GM12878 (cell line): ENCODE data around the gene DDX52. TPM values are rescaled to one million over a fixed set of nuclear protein-coding genes. Genes with fewer than 3 reads are reported as not detected.

Experiments
- ATAC-seq: fragments of 200-7000 bp; cut with Tn5 transposase; 3 replicates; pipeline ENCODE4 v1.9.1; 2020; ENCODE audit warnings: mild to moderate bottlenecking, moderate library complexity
- BruUV-seq: library from RNA; stranded (reverse); fragments of 400-500 nt; replicated peaks from 2 replicates; lab custom pipeline; 2021; lab: Mats Ljungman, UMichigan
- CTCF ChIA-PET: fragments of 300-600 bp; sonication (Branson Sonifier 250); formaldehyde crosslinking; extraction: SDS; loops from one replicate; lab custom pipeline; 2021; ENCODE audit warnings: inconsistent platforms; lab: Yijun Ruan, JAX
- POLR2A ChIA-PET: fragments of 350-600 bp; formaldehyde crosslinking; extraction: SDS; loops from one replicate; lab custom pipeline; 2021; ENCODE audit warnings: inconsistent platforms; lab: Charles Lee
- RAD21 ChIA-PET: fragments of 300-600 bp; sonication (Branson Sonifier 250); formaldehyde crosslinking; loops from one replicate; lab custom pipeline; 2023; ENCODE audit warnings: antibody characterized with exemption; ENCODE audit not compliant: unreplicated experiment; lab: Charles Lee
- SMC1A ChIA-PET: fragments of 300-600 bp; sonication (Branson Sonifier 250); formaldehyde crosslinking; loops from one replicate; lab custom pipeline; 2023; ENCODE audit not compliant: unreplicated experiment, uncharacterized antibody; lab: Charles Lee
- DNase-seq: peaks from one replicate; pipeline ENCODE4 v3.0.0-alpha.2; 2011; ENCODE audit warnings: low read depth, low spot score
- FAIRE-seq: peaks from 3 replicates; lab custom pipeline; 2011; peaks lifted over from hg19 to GRCh38; lab: Jason Lieb, UNC
- H2AFZ ChIP-seq: 2 replicates; pipeline ENCODE4 v1.6.0; 2011; ENCODE audit warnings: low read depth, low read length, control low read depth; ENCODE audit not compliant: control insufficient read depth
- H3K27ac ChIP-seq: 2 replicates; pipeline ENCODE4 v1.5.1; 2011; ENCODE audit warnings: control low read depth; ENCODE audit not compliant: control insufficient read depth, insufficient read depth
- H3K27me3 ChIP-seq, 2 experiments: replicated peaks in 1 of 2; 2 replicates each; pipeline versions ENCODE4 v1.6.0 to v1.6.1; 2011; ENCODE audit warnings: low read length in 1 of 2; ENCODE audit not compliant: control insufficient read depth in 2 of 2, insufficient read depth in 2 of 2
- H3K36me3 ChIP-seq, 2 experiments: 2 replicates each; pipeline ENCODE4 v1.5.1; 2011; ENCODE audit warnings: low read length in 1 of 2; ENCODE audit not compliant: control insufficient read depth in 2 of 2, insufficient read depth in 2 of 2
- H3K4me1 ChIP-seq: 2 replicates; pipeline ENCODE4 v1.6.1; 2011; ENCODE audit warnings: mild to moderate bottlenecking, low read length, moderate library complexity, mixed read lengths; ENCODE audit not compliant: control insufficient read depth, insufficient read depth
- H3K4me2 ChIP-seq: 2 replicates; pipeline ENCODE4 v1.6.0; 2011; ENCODE audit warnings: control low read depth; ENCODE audit not compliant: control insufficient read depth, insufficient read depth
- H3K4me3 ChIP-seq: fragments of 200-600 bp; sonication (generic); 2 replicates; pipeline ENCODE4 v1.5.1; 2016
- H3K79me2 ChIP-seq: 2 replicates; pipeline ENCODE4 v1.6.0; 2011; ENCODE audit warnings: low read length; ENCODE audit not compliant: control insufficient read depth, insufficient read depth
- H3K9ac ChIP-seq: 2 replicates; pipeline ENCODE4 v1.8.0; 2011; ENCODE audit warnings: low read length, control low read depth, mixed read lengths; ENCODE audit not compliant: control insufficient read depth, insufficient read depth
- H3K9me3 ChIP-seq: replicated peaks from 3 replicates; pipeline ENCODE4 v1.5.1; 2011; ENCODE audit warnings: mild to moderate bottlenecking, low read length; ENCODE audit not compliant: control insufficient read depth, insufficient read depth
- H4K20me1 ChIP-seq: 2 replicates; pipeline ENCODE4 v1.6.0; 2011; ENCODE audit not compliant: control insufficient read depth, insufficient read depth
- CBX5 ChIP-seq: sonication (generic); IDR thresholded peaks from 2 replicates; pipeline ENCODE4 v1.6.1; 2016; ENCODE audit warnings: low read depth, moderate library complexity, mild to moderate bottlenecking, inconsistent platforms
- CEBPZ ChIP-seq: fragments of 150-350 bp; IDR thresholded peaks from 2 replicates; pipeline ENCODE4 v1.6.1; 2016; ENCODE audit warnings: low read depth, low read length
- CHD1 ChIP-seq: IDR thresholded peaks from 2 replicates; pipeline ENCODE4 v1.6.1; 2012; ENCODE audit warnings: low read depth, low read length, improper control_type of control experiment
- CREM ChIP-seq: IDR thresholded peaks from 2 replicates; pipeline ENCODE4 v1.6.1; 2014; ENCODE audit warnings: antibody characterized with exemption, low read depth
- HSF1 ChIP-seq: fragments of 150-350 bp; IDR thresholded peaks from 2 replicates; pipeline ENCODE4 v1.6.1; 2014; ENCODE audit warnings: mild to moderate bottlenecking, low read depth, low read length
- MTA2 ChIP-seq: fragments of 450-650 bp; IDR thresholded peaks from 2 replicates; pipeline ENCODE4 v1.6.1; 2016; ENCODE audit warnings: low read depth, mild to moderate bottlenecking, moderate library complexity
- ZNF24 ChIP-seq: fragments of 450-650 bp; IDR thresholded peaks from 2 replicates; pipeline ENCODE4 v1.6.1; 2017; ENCODE audit warnings: antibody characterized with exemption, mild to moderate bottlenecking
- ZZZ3 ChIP-seq: IDR thresholded peaks from 2 replicates; pipeline ENCODE4 v1.6.1; 2011; ENCODE audit warnings: low read depth; ENCODE audit not compliant: control insufficient read depth, insufficient read length
- WGBS: methylation state at CpG from one replicate; pipeline ENCODE4 v1.1.6; 2016; ENCODE audit warnings: low lambda C conversion rate; ENCODE audit not compliant: insufficient replicate concordance, insufficient coverage; ENCODE audit errors: missing lambda C conversion rate; 5-methylcytosine and 5-hydroxymethylcytosine counted together
- in situ Hi-C: fragments of 300-500 bp; cut with MboI; formaldehyde crosslinking; loops from 9 replicates; pipeline ENCODE4 v1.14.3; 2018; ENCODE audit warnings: mixed read lengths
- intact Hi-C: fragments of 100-400 bp; cut with micrococcal nuclease; formaldehyde crosslinking; loops from one replicate; pipeline ENCODE4 v1.14.2; 2022; ENCODE audit not compliant: unreplicated experiment
- polyA plus RNA-seq, 11 experiments: library from polyadenylated mRNA; depleted of rRNA in 4 of 11; unstranded in 6 of 11; stranded (reverse) in 5 of 11; fragments of >200 nt; fragmentation: Nextera tagmentation in 4 of 11; fragmentation: Illumina TruSeq in 1 of 11; extraction: Ambion mirVana in 4 of 11; extraction: Trizol in 1 of 11; gene quantifications; 1 replicate in 1 of 11; 2 replicates in 10 of 11; pipeline versions ENCODE4 v1.2.1 to v1.2.3, GENCODE V29; 2011 to 2016; ENCODE audit warnings: inconsistent platforms in 2 of 11, missing spikeins in 2 of 11, low read depth in 1 of 11
- total RNA-seq, 4 experiments: library from RNA; depleted of rRNA in 3 of 4; stranded (reverse); fragments of >200 nt in 3 of 4; fragmentation: Illumina TruSeq in 1 of 4; extraction: Trizol in 1 of 4; gene quantifications; 2 replicates each; pipeline versions ENCODE4 v1.2.1 to v1.2.3, GENCODE V29; 2013 to 2021
- TF ChIP-seq, protein P1 (sequence below): fragments of 450-650 bp; IDR thresholded peaks from 2 replicates; pipeline ENCODE4 v1.6.1; 2016; ENCODE audit warnings: mild to moderate bottlenecking

The DDX52 gene
- total and polyA plus RNA-seq, 10 of the 15 experiments (the other 5 are each of a cell fraction or from before 2014, with no cell fraction given) = 14.8 to 49.7 (median 26.3) TPM

GRCh38 chr17:37672548-37673078 is 29.4 kb upstream of the DDX52 start:
- in situ Hi-C loops = no loop called here
- no peaks in the 10 kb centered on the region for H3K79me2 ChIP-seq
- no peak for TF ChIP-seq ZNF24
- no peak for TF ChIP-seq CBX5
- TF ChIP-seq, protein P1, sequence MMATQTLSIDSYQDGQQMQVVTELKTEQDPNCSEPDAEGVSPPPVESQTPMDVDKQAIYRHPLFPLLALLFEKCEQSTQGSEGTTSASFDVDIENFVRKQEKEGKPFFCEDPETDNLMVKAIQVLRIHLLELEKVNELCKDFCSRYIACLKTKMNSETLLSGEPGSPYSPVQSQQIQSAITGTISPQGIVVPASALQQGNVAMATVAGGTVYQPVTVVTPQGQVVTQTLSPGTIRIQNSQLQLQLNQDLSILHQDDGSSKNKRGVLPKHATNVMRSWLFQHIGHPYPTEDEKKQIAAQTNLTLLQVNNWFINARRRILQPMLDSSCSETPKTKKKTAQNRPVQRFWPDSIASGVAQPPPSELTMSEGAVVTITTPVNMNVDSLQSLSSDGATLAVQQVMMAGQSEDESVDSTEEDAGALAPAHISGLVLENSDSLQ = no peak
- TF ChIP-seq ZZZ3 = no peak
- no peak for TF ChIP-seq CREM
- no peak for TF ChIP-seq MTA2
- TF ChIP-seq HSF1 = no peak
- TF ChIP-seq CHD1 = no peak
- TF ChIP-seq CEBPZ = no peak
- TF ChIP-seq, all 136 proteins: peak for 0
- RAD21 ChIA-PET = no interaction called here
- no peak for ATAC-seq
- H2AFZ ChIP-seq = no peak overlapping the region
- no peak overlapping the region for H3K9ac ChIP-seq
- H3K4me3 ChIP-seq = no peak overlapping the region
- no peaks in the 10 kb centered on the region for H3K36me3 ChIP-seq
- SMC1A ChIA-PET = no interaction called here
- CTCF ChIA-PET = interaction anchor here (0.9 to 1.4 kb wide), 2 partner anchors 44 to 119 kb away, joined by 4 to 5 read pairs; no protein-coding TSS in a partner anchor
- no peaks in the 10 kb centered on the region for H3K9me3 ChIP-seq
- DNase-seq = no peak
- 27% methylated on average over 3 of the region's 3 CpGs for WGBS
- no TSS peak for BruUV-seq
- H4K20me1 ChIP-seq = no peaks in the 10 kb centered on the region
- no peak overlapping the region for H3K27ac ChIP-seq
- H3K27me3 ChIP-seq = no peaks in the 10 kb centered on the region; a peak in 1 of 4 replicates
- intact Hi-C loops = no loop called here
- FAIRE-seq = no peak
- no peaks in the 10 kb centered on the region for H3K4me1 ChIP-seq
- POLR2A ChIA-PET = no interaction called here
- no peak overlapping the region for H3K4me2 ChIP-seq
